HG03354 (cell line): ENCODE data around the gene ST3GAL4.
"Not testable (repeated sequence)": the region's sequence is repeated elsewhere in the genome, so short reads cannot be mapped to it uniquely, and the experiment has no call there.

Experiments
- ATAC-seq: cut with Tn5 transposase; IDR thresholded peaks from one replicate; pipeline ENCODE4 v1.9.1; 2021; ENCODE audit warnings: mild to moderate bottlenecking; ENCODE audit not compliant: unreplicated experiment, poor library complexity, severe bottlenecking

The ST3GAL4 gene

DNA sequence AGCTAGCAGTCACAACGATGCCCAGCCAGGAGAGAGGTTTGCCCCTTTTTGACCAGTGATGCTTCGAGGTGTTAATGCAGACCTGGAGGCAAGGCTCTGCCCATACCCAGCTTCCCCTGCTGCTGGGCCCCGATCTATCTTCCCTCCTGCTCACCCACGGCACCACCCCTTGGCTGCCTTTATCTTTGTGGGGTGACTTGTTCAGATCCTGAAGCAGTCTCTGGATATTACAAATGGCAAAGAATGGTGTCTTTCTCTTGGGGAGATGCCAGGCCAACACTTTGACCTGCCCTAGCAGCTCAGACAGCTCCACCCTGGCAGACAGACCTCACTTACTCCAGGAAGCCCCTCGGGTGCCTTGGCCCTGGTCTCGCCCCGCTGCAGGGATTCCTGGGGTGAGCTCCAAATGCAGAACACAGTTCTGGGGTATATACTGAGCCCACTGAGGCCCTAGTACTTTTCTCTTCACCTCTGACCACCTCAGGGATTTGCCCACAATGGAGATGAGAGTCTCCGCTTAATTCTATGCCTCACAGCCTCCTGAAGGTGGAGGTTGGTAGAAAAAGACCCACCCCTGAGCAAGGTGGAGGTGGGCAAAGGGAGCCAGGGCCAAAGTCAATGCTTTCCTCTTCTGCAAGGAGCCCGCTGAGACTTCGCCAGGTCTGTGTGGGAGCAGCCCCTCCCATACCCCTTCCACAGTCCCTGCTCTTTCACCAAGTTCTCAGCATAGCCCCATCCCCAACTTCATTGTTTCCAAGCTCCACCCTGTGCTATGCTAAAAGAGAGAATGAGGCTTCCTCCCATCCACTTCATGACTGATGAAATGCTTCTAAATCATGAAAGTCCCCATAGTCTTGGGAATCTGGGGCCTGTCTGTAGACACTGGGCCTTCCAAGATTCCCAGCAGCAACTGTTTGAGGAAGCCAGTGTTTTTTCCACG lies 11.1 kb upstream of the ST3GAL4 start:
- ATAC-seq: no peak

DNA sequence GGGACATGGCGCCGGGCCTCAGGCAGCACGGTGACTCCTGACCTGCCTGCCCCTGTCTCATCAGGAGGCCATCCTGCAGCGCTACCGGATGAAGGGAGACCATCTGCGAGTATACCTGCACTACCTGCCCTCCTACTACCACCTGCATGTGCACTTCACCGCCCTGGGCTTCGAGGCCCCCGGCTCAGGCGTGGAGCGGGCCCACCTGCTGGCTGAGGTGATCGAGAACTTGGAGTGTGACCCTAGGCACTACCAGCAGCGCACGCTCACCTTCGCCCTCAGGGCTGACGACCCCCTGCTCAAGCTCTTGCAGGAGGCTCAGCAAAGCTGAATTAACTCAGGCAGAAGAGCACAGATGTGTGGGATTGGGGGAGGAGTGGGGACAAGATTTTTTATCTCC lies 10.2 kb upstream of the ST3GAL4 start:
- ATAC-seq: no peak

DNA sequence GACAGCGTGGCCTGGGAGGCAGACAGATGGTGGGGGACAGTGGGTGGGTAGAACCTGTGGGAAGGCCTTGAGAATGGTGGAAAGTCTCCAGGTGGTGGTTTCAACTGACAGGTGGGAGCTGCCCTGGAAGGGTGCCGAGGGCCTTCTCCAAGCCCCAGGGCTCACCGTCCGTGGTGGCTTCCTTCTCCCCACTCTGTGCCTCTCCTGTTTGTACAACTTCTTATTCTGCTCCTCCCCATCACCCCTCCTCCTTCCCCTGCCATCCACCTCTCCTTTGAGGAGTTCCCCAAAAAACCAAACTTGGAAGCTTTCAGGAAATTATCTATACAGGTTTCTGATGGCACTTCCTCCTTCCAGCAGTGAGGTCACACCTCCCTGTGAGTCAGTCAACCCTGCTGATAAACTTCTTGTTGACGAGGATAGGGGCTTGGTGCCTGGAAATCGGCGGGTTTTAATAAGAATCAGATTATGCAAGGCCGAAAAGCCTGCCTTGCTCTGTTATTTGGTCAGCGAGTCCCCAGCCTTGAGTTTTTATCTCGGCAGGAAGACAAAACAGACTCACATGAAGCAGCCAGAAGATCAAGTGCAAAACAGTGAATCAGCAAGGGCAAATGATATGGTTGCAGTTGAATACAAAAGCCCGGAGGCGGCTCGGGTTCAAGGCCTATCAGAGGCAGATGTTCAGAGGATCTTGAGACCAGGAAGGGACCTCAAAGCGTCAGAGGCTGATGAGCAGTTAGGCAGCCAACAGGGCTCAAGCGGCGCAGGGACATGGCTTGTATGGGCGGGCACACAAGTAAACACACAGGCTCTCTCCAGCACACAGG lies 9.5 kb upstream of the ST3GAL4 start:
- ATAC-seq: no peak

DNA sequence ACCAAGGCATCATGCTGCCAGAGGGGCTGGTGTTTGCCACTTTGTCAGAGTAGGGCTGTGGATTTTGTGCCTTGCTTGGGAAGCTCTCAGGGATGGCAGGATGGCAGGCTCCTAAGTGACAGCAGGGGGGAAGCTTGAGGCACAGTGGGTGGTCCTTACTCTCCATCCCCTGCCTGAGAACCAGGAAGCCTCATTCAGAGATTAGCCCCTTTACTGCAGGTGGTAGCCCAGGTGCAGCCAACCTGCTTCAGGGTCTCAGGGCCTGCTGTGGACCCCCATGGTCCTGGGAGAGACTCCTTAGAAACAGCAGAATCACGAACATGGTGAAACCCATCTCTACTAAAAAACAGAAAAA lies 8.9 kb upstream of the ST3GAL4 start:
- ATAC-seq: no peak

DNA sequence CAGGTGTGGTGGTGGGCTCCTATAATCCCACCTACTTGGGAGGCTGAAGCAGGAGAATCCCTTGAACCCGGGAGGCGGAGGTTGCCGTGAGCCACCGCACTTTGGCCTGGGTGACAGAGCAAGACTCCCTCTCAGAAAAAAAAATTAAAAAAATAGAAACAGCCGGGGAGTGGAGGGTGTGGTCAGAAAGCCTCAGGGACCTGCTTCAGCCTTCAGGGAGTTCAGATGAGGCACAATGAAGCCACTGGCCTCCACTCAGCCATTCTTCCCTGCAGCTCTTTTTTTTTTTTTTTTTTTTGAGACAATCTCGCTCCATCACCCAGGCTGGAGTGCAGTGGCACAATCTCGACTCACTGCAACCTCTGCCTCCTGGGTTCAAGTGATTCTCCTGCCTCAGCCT lies 8.5 kb upstream of the ST3GAL4 start:
- ATAC-seq: not testable (repeated sequence)

DNA sequence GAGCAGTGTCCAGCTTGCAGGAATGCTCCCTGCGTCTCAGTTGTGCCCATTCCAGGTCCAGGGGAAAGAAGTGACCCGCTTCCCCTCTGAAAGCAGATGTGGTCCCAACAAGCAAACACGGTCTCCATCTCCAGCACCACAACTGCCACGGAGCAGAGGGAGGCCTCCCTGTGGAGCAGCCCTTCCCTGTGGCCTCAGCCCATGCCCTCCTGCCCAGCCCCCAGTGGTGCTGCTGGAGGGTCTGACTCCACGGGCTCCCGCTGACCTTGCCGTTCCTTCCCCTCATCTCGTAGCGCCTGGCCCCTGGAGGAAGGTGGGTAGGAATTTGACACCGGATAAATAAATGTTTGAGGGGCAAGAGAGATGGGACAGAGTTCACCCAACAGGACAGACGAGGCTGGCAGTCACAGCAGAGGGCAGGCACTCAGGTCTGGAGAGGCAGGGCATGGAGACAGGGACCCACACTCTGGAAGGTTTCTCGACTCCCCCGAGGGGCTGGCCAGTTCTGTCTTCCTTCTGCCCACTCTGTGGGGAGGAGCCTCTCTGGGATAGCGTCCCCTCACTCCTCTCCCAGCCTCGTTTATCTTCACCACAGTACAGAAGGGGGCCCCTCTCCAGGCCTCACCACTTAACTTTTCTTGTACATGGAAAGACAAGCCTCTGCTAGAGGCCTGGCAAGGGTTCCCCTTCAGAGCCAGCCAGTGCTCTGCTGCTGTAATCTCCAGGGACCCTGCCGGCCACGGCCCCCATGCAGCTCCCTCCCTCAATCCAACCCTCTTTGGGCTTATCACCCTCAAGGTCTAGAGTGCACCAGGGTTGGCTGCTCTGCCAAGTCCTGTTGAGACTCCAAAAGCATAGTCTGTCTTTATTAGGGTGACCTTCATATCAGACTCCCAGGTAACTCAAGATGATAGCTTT lies 7.5 kb upstream of the ST3GAL4 start:
- no peak for ATAC-seq

DNA sequence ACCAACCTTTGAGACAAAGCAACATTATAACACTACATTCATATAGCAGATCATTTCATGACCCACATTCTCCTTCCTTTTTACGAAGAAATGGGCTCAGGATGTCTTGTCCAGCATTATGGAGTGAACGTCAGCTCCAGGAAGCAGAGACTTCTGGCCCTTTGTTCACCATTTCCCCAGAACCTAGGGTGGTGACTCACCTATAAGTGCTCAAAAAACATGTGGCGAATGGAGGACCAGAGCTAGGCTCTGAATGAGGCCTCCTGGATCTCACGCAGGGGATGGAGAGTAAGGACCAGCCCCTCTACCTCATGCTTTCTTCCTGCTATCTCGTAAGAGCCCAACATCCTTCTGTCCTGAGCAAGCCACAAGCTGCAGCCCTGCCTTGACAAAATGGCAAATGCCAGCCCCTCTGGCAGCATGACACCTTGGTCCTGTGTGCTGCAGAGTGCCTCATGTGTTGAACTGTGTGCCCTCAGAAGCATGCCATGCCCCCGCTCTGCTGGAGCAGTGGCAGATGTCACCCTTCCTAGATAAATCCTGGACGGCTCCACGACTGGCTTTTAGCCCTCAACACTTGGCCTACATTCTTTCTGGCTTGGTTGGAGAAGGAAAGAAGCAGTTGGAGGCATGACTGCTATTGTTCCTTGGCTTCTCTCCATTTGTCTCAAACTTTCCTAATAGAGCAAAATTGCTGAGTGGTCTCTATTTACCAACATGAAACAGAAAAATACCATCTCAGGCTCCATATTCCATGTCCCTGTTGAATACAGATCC lies 6.5 kb upstream of the ST3GAL4 start:
- no peak for ATAC-seq

DNA sequence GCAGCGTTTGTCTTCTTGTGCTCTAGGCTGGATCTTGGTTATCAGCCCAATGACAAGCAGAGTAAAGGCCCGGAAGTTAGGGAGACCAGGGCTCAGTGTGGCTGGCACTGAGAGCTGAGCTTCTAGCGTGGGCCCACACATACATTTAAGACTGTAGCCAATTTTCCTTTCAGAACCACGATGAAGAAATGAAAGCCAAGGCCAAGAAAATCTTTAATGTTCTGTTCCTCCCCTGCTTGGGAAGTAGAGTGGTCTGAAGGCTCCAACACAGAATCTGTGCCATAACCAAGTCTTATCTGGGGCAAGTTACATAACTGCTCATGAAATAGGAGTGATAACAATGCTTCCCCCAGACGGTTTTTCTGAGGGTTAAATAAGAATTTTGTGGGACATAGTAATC lies 4.7 kb upstream of the ST3GAL4 start:
- no peak for ATAC-seq

DNA sequence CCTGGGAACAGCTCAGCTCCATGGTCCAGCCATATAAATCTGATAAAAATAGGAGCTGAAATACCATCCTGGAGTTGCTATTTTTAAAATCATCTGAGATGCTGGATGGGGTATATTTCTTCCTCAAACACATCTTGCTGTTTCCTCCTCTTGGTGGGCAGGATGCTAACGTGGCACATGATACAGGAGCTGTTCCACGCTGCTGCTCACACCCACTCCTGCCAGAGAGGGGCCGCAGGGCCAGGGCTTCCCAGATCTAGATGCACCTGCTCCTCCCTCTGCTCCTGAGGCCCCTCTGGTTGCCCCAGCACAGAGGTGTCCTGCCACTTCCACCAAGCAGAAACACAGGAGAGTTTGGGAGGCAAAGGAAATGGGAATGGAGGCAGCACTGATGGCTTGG lies 3.3 kb upstream of the ST3GAL4 start:
- no peak for ATAC-seq

DNA sequence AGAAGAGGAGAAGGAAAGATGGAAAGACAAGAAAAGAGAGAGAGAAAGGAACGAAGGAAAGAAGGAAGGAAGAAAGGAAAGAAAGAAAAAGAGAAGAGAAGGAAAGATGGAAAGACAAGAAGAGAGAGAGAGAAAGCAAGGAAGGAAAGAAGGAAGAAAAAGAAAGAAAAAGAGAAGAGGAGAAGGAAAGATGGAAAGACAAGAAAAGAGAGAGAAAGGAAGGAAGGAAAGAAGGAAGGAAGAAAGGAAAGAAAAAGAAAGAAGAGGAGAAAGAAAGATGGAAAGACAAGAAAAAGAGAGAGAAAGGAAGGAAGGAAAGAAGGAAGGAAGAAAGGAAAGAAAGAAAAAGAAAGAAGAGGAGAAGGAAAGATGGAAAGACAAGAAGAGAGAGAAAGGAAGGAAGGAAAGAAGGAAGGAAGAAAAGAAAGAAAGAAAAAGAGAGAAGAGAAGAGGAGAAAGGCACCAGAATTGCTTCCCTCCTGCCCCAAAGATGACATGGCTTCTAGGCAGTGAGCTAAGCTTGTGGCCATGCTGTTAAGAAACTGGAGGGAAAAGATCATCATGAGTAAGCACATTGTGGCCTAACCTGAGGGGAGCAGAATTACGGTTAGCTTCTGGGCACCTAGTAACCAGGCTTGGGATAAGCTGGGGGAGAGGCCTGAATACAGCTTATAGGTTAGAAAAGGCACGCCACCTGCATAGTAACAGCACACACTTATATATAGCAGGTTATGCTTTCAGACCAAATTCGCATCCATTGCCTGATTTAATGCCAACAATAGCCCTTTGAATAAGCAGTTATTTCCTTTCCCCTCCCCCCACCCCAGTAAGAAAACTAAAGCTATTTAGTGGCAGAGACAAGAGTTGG lies 2.3 kb upstream of the ST3GAL4 start:
- ATAC-seq: no peak

DNA sequence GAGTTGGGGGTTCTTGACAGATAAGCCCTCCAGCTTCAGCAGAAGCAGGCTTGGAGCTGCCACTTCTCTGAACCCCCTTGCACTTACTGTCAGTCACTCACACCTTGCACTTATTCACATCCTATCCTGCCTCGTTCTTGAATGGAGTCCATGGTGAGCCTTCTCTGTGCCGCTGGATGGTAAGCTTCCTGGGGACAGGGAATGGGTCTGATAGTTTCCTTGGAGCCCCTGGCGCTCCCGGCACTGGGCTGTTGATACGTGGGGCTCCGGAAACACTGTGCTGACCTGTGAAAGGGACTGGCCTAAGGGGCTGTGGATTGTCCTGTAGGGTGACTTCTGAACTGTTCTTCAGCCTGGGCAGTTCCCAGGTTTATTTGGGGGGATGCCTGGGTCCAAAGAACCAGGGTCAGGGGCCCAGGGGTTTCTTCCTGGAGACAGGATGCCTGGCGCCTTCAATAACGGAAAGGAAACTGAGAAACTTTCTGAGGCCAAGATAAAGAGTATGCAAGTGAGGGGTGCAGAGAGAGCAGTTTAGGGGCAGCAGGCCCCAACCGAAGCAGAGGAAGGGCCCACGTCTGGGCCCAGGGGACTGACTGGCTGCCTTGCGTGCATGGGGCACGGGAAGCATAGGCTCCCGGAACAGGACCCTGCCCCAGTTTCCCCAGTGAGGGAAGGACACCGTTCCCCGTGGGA lies 709 bp upstream of the ST3GAL4 start:
- ATAC-seq: peak; percentile 48

DNA sequence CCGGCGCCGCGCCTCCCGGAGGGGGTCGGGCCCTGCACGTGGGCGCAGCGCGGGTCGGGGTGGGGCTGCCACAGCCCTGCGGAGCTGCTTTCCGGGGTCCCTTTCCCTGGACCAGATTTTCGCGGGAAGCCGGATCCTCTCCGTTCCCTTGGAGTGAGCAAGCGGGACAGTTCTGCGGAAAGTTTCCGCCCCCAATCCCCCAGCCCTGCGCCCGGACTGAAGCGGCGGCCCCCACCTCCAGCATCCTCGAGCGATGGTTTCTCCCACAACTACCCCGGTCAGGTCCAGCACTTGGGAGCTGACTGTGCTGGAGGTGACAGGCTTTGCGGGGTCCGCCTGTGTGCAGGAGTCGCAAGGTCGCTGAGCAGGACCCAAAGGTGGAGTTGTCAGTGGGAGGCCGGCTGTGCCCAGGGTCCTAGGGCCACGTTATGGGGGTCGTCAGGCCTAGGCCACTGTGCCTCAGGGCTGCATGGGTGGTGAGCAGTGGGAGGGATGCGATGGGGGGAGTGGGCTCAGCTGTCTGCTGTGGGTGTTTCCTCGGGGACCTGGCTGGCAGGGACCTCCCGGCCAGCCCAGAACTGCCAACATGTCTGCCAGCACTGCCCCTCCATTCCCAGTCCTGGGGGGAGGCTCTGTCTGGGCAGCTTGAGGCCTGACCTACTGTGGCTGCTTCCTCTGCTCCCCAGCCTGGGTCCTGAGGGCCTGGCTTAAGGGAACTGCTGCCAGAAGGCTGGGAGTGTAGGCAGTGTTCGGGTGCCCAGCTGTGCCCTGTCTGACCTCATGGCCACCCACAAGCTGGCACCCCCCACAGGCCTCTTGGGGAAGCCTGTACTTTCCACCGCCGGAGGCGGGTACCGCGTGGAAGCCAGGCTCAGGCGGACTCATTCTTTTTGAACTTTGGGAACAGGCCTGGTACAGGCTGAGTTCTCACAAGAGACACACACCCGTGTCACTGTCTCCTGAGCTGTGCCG lies 726 bp downstream of the ST3GAL4 start:
- ATAC-seq: peak; percentile 35

DNA sequence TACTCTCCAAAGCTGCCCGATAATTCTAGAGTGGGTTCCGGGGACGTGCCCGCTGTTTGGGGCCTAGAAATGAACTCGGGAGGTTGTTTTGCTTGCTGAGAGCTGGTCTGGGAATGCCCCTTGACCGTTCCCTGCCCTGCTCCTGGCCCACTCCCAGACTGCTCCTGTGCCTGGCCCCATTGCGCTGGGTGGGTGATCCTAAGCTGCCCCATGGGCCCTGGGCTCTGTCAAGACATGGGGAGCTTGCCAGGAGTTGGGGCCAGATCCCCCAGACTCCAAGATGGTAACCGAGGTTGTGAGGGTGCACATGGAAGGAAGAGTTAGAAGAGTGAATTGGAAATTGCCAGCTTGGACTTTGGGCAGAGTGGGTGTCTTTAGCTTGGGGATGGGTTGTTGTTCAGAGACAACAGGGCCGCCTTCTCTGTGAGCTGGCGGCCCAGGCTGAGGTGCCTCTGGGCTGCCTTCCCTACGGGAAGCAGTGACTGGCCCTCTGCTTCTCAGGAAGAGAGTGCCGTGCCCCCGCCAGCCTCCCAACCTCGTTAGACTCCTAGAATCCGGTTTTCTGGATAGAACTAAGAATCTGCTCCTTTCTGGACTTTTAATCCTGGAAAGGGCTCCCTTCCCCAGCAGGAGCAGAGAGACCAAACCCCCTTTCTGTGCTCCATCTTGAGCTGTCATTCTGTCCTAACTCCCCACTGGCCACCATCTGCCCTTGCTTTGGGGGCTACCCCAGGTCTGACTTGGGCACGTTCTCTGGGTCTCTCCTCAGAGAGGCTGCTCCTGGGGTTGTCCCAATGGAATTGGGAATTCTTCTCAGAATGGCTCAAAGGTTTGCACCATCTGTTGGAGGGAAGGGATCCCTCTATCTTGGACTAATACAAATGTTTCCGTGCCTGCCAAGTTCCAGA lies 1.8 kb downstream of the ST3GAL4 start:
- ATAC-seq: no peak

DNA sequence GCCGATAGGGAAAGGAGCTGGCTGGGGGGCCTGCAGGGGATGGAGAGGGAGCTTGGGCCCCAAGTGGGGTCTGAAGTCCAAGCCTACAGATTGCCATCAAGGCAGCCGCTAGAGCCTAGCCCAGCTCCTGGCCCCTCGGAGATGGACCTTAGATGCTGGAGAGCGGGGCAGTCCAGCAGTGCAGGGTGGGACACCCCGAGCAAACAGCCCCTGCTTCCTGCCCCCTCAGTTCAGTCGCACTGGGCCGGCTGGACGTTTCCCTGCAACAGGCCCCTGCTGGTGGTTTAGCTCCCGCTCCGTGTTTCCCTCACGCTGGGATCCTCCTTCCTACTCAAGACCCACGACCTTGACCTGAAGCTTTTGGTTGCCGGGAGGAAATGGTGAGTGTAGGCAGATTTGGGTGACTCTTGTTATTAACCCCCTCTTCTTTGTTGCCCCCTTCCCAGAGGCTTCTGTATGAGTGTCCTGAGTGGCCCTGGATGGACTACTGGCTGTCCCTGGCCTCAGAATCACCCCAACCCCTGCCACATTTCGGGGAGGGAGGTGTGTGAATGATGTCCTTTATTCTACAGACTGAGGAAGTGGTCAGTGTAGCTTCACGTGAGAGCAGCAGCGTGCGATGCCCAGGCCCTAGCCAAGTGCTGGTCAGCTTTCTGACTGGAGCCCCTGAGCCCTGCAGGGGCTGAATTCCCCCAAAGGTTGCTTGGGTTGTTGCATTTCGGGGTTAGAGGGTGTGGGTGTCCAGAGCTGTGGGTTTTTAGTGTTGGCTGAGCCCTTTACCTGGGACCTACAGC lies 2.7 kb downstream of the ST3GAL4 start:
- no peak for ATAC-seq

DNA sequence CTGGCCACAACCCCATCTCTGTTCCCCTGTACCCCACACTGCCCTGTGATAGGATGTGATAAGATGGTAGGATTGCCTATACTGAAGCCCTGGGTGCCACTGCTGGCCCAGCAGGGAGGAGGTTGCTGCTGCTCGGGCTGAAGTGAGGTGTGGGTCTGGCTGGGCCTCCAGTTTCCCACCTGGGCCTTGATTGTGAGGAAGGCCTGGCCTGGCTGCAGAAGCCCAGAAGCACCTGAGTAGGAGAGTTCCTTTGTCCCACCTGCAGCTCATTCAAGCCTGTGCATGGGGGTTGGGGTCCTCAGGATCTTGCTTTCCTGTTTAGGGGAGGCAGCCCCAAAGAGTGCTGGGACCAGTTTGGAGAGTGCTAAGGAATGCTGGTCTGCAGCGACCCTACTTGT lies 3.3 kb downstream of the ST3GAL4 start:
- no peak for ATAC-seq
